ENCODE data around the gene ZNF576. TPM values are rescaled to one million over a fixed set of nuclear protein-coding genes. Genes with fewer than 3 reads are reported as not detected.
A peak's percentile ranks its signal among the peaks of the same experiment; 100 is the strongest.

ZNF576 gene
- total and polyA plus RNA-seq, 2 of the 13 experiments (the other 11 are each of a cell fraction or from before 2014, with no cell fraction given), result 7.2 to 9.6 TPM

GRCh38 chr19:43634872-43635560, 38.6 kb downstream of the ZNF576 start (continued):
- TF ChIP-seq AHDC1 (CRISPR knock-in tag; IDR thresholded peaks at IDR 0.05; ENCODE audit: borderline replicate concordance) (peak; percentile 52; the same call in 1 of the 2 replicates), BCL3 (CRISPR knock-in tag; IDR thresholded peaks at IDR 0.05) (no peak), CEBPG (CRISPR knock-in tag; IDR thresholded peaks at IDR 0.05) (no peak), ZNF558 (CRISPR knock-in tag; IDR thresholded peaks at IDR 0.05; ENCODE audit: borderline replicate concordance) (no peak), ZNF660 (CRISPR knock-in tag; IDR thresholded peaks at IDR 0.05; ENCODE audit: borderline replicate concordance, low read depth) (no peak), HNRNPL (IDR thresholded peaks at IDR 0.05; ENCODE audit: low read depth, low read length) (no peak), GLI4 (CRISPR knock-in tag; IDR thresholded peaks at IDR 0.05; ENCODE audit: borderline replicate concordance) (no peak), ZNF567 (CRISPR knock-in tag; IDR thresholded peaks at IDR 0.05; ENCODE audit: borderline replicate concordance) (no peak), ZEB1 (IDR thresholded peaks at IDR 0.05; ENCODE audit: insufficient replicate concordance, low read depth) (peak; percentile 34), HNRNPK (IDR thresholded peaks at IDR 0.05; ENCODE audit: low read depth, low read length, poor library complexity, severe bottlenecking) (no peak), MED1 (CRISPR knock-in tag; IDR thresholded peaks at IDR 0.05) (0 out of 2 replicates have a peak, but pooled peaks have one; percentile 32), ZNF281 (CRISPR knock-in tag; IDR thresholded peaks at IDR 0.05; ENCODE audit: borderline replicate concordance) (peak; percentile 51; the same call in 1 of the 2 replicates), TEAD3 (CRISPR knock-in tag; optimal IDR thresholded peaks at IDR 0.05; ENCODE audit: borderline replicate concordance) (peak; percentile 60), ZNF841 (CRISPR knock-in tag; IDR thresholded peaks at IDR 0.05; ENCODE audit: borderline replicate concordance) (no peak), ZNF225 (CRISPR knock-in tag; IDR thresholded peaks at IDR 0.05) (no peak), HDAC2 (CRISPR knock-in tag; IDR thresholded peaks at IDR 0.05) (peak; percentile 46; the same call in 1 of the 2 replicates), ZNF275 (CRISPR knock-in tag; IDR thresholded peaks at IDR 0.05; ENCODE audit: borderline replicate concordance) (no peak), ZNF136 (CRISPR knock-in tag; IDR thresholded peaks at IDR 0.05; ENCODE audit: low read depth) (no peak)
